VCaP (cell line): ENCODE data around the gene LMTK3.
A peak's percentile ranks its signal among the peaks of the same experiment; 100 is the strongest.

Experiments
- H3K27ac ChIP-seq: fragments of 450-650 bp; 2 replicates; pipeline ENCODE4 v1.5.1; 2017
- TF ChIP-seq, protein P1 (sequence below): fragments of 450-650 bp; conservative IDR thresholded peaks from 2 replicates; pipeline ENCODE4 v1.5.1; 2017; ENCODE audit warnings: mild to moderate bottlenecking, moderate library complexity

LMTK3 gene

DNA sequence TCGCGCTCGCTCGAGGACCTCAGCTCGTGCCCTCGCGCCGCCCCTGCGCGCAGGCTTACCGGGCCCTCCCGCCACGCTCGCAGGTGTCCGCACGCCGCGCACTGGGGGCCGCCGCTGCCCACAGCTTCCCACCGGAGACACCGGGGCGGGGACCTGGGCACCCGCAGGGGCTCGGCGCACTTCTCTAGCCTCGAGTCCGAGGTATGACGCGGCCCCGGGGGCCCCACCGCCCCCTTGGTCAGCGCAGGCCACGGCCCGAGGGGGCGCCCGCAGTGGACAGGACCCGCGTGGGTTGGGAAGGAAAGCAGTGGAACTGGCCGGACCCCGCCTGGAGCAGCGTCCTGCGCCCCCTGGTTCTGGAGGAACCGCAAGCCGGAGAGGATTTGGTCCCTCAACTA lies 67.9 kb downstream of the LMTK3 start:
- peak overlapping the region; percentile 92; the same call in 1 of the 2 replicates for H3K27ac ChIP-seq
- TF ChIP-seq, protein P1, sequence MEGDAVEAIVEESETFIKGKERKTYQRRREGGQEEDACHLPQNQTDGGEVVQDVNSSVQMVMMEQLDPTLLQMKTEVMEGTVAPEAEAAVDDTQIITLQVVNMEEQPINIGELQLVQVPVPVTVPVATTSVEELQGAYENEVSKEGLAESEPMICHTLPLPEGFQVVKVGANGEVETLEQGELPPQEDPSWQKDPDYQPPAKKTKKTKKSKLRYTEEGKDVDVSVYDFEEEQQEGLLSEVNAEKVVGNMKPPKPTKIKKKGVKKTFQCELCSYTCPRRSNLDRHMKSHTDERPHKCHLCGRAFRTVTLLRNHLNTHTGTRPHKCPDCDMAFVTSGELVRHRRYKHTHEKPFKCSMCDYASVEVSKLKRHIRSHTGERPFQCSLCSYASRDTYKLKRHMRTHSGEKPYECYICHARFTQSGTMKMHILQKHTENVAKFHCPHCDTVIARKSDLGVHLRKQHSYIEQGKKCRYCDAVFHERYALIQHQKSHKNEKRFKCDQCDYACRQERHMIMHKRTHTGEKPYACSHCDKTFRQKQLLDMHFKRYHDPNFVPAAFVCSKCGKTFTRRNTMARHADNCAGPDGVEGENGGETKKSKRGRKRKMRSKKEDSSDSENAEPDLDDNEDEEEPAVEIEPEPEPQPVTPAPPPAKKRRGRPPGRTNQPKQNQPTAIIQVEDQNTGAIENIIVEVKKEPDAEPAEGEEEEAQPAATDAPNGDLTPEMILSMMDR, result 0 out of 2 replicates have a peak, but pooled peaks have one; percentile 4

DNA sequence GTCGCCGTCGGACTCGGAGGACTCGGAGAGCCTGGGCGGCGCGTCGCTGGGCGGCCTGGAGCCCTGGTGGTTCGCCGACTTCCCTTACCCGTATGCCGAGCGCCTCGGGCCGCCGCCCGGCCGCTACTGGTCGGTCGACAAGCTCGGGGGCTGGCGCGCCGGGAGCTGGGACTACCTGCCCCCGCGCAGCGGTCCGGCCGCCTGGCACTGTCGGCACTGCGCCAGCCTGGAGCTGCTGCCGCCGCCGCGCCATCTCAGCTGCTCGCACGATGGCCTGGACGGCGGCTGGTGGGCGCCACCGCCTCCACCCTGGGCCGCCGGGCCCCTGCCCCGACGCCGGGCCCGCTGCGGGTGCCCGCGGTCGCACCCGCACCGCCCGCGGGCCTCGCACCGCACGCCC lies 68.4 kb downstream of the LMTK3 start:
- peak overlapping the region; percentile 92; the same call in 1 of the 2 replicates for H3K27ac ChIP-seq
- TF ChIP-seq, protein P1, result no peak

DNA sequence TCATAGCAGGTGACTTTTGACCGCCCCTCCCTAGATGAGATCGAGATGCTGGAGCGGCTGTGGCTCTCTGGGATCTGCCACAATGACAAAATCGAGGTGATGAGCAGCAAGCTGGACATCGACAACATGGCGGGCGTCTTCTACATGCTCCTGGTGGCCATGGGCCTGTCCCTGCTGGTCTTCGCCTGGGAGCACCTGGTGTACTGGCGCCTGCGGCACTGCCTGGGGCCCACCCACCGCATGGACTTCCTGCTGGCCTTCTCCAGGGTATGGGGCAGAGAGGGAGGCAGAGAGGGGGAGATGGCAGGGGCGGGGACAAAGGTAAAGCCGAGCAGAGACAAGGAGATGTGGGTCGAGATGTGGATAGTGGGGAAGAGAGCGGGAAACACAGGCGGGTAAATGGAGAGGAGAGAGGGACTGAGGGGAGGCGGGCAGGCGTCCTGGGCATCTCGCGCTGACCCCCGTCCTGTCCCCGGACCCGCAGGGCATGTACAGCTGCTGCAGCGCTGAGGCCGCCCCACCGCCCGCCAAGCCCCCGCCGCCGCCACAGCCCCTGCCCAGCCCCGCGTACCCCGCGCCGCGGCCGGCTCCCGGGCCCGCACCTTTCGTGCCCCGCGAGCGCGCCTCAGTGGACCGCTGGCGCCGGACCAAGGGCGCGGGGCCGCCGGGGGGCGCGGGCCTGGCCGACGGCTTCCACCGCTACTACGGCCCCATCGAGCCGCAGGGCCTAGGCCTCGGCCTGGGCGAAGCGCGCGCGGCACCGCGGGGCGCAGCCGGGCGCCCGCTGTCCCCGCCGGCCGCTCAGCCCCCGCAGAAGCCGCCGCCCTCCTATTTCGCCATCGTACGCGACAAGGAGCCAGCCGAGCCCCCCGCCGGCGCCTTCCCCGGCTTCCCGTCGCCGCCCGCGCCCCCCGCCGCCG lies 69.3 kb downstream of the LMTK3 start:
- H3K27ac ChIP-seq, result no peak overlapping the region; the same call in 1 of the 2 replicates
- TF ChIP-seq, protein P1, result no peak

DNA sequence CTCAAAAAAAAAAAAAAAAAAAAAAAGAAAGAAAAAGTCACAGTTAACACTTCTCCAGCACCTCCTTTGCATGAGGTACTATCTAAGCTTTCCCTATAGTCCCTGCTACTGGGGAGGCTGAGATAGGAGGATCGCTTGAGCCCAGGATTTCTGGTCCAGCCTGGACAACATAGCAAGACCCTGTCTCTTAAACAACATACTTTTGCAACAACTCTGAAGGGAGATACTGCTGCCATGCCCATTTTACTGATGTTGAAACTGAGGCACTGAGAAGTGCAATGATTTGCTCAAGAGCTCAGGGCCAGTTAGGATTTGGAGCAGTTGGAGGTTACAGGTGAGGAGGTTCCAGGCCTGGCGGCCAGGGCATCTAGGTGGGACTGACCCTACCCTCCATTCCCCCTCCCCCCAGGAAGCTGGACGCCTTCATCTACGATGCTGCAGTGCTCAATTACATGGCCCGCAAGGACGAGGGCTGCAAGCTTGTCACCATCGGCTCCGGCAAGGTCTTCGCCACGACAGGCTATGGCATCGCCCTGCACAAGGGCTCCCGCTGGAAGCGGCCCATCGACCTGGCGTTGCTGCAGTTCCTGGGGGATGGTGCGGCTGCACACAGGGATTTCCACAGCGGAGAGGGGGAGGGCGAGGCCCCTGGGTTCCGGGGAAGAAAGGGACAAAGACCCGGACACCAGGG lies 70.1 kb downstream of the LMTK3 start:
- TF ChIP-seq, protein P1, result no peak
- no peak overlapping the region for H3K27ac ChIP-seq

DNA sequence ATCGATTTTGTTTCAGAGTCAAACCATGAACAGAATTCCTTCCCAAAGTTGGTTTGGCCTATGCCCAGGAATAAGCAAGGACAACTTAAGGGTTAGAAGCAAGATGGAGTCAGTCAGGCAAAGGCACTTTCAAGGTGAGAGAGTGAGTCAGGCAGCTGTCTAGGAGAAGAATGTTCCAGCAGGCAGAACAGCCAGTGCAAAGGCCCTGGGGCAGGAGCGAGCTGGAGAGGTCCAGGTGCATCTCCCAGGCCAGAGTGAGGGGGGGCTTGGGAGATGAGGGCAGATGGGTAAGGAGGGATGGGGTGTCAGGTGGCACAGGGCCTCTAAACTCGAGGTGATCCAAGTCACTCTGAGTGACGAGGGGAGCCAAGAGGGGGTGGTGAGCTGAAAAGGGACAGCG lies 75.0 kb downstream of the LMTK3 start:
- no peak overlapping the region for H3K27ac ChIP-seq
- TF ChIP-seq, protein P1, result no peak
